ENCODE data around the gene SPPL2A. TPM values are rescaled to one million over a fixed set of nuclear protein-coding genes. Genes with fewer than 3 reads are reported as not detected.

SPPL2A gene
- polyA plus RNA-seq, 4 donors, result 78.5 to 110 (median 103) TPM

GRCh38 chr15:50774450-50774849, 8.9 kb upstream of the SPPL2A start:
- no peak for DNase-seq (ENCODE audit: low read depth in 4 of 4, low spot score in 2 of 4)

DNA sequence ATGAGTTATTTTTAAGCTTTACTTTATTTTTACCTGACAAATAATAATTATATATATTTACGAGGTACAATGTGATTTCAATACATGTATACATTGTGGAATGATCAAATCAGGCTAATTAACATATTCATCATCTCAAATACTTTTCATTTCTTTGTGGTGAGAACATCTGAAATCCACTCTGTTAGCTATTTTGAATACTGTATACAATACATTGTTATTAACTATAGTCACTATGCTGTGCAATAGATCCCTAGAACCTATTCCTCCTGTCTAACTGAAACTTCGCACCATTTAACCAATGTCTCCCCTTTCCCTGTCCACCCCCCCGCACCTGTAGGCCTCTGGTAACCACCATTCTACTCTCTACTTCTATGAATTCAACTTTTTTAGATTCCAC, 7.9 kb upstream of the SPPL2A start:
- DNase-seq (ENCODE audit: low read depth in 4 of 4, low spot score in 2 of 4), result no peak

- DNase-seq (ENCODE audit: low read depth in 4 of 4, low spot score in 2 of 4), result no peak
Observed at GRCh38 chr15:50767332-50767861, 1.9 kb upstream of the SPPL2A start.

GRCh38 chr15:50764461-50765194, 878 bp downstream of the SPPL2A start:
- peak in 3 of 4 donors; percentile 40 to 77 (median 57) for DNase-seq (ENCODE audit: low read depth in 4 of 4, low spot score in 2 of 4)

DNA sequence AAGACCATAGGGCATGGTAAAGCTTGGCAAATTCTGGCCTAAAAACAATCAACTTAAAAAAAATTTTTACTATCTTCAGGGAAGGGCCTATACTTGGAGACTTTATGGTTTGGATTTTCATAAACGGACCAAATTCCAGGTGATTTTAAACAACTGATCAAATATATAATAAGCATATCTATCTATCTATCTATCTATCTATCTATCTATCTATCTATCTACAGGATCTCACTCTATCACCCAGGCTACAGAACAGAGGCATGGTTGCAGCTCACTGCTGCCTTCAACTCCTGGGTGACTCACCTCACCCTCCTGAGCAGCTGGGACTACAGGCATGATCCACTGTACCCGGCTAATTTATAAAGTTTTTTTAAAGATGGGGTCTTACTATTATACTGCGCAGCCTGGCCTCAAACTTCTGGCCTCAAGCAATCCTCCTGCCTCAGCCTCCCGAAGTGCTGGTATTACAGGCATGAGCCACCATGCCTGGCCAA, 6.7 kb downstream of the SPPL2A start:
- DNase-seq (ENCODE audit: low read depth in 4 of 4, low spot score in 2 of 4), result no peak

DNA sequence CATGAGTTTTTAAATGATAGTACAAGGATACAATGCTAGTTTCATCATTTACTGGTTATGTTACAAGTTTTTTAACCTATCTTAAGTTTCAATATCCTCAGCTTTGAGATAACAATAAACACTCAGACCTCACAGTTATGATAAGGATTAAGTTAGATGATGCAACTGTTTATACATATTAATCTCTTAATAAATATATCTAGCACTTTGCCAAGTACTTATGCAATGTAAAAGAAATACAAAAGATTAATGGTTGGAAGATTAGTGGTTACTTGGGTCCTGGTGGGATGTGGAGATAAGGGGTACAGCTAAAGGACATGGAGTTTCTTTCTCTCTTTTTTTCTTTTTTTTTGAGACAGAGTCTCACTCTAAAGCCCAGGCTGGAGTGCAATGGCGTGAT, 12.0 kb downstream of the SPPL2A start:
- no peak for DNase-seq (ENCODE audit: low read depth in 4 of 4, low spot score in 2 of 4)

GRCh38 chr15:50751394-50751793, 14.1 kb downstream of the SPPL2A start:
- no peak for DNase-seq (ENCODE audit: low read depth in 4 of 4, low spot score in 2 of 4)

DNA sequence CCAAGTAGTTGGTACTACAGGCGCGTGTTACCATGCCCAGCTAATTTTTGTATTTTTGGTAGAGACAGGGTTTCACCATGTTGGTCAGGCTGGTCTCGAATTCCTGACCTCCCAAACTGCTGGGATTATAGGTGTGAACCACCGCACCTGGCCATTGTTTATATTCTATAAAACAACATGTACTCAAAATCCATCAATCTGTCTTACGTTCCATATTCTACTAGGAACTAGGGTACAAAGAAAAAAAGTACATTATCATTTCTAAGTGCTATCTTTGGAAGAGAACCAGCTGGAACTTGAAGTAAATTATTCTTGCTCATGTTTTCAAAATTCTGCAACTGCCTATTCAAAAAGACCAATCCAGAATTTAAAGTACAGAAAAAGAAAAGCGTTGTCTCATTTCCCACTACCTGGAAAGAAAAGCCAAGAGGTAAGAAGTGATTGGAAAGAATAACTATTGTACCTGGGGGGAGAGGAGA, 15.2 kb downstream of the SPPL2A start:
- no peak for DNase-seq (ENCODE audit: low read depth in 4 of 4, low spot score in 2 of 4)

DNA sequence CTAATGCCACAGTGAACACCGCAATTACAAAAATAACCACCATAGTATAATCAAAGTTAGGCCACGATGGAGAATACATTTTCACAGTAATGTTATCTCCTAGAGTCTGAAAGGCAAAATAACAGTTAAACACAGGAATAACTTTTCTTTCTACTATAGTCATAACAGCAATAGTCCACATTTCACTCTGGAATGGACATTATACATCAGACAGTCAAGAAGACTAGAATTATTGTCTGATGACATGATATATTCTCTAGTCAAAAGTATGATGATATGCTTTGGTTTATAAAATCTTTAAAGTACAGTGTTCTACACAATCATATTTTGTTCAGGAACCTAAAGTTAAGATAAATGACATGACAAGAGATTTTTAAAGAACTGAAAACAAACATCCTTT, 18.0 kb downstream of the SPPL2A start:
- no peak for DNase-seq (ENCODE audit: low read depth in 4 of 4, low spot score in 2 of 4)

- no peak for DNase-seq (ENCODE audit: low read depth in 4 of 4, low spot score in 2 of 4)
Observed at GRCh38 chr15:50744601-50745000, 20.9 kb downstream of the SPPL2A start.

DNA sequence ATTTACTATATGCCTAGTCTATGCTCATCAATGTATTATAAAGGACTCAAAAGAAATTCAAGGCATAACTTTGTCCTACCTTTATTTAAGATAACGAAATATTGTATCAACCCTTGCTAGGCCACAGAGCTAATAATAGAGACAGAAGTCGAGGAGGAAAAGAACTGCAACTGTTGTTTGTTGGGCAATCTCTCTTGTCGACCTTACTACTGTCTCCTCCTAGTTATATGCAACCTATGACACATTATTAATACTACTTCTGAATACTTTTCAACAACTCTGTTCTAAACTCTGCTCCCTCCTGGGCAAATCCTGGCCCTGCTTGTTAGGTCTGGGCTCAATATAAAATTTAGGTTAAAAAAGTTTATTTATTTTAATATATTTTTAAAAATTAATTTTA, 24.6 kb downstream of the SPPL2A start:
- DNase-seq (ENCODE audit: low read depth in 4 of 4, low spot score in 2 of 4), result no peak

- no peak for DNase-seq (ENCODE audit: low read depth in 4 of 4, low spot score in 2 of 4)
Observed at GRCh38 chr15:50736823-50737222, 28.7 kb downstream of the SPPL2A start.

- no peak for DNase-seq (ENCODE audit: low read depth in 4 of 4, low spot score in 2 of 4)
Observed at GRCh38 chr15:50735156-50735555, 30.4 kb downstream of the SPPL2A start.

DNA sequence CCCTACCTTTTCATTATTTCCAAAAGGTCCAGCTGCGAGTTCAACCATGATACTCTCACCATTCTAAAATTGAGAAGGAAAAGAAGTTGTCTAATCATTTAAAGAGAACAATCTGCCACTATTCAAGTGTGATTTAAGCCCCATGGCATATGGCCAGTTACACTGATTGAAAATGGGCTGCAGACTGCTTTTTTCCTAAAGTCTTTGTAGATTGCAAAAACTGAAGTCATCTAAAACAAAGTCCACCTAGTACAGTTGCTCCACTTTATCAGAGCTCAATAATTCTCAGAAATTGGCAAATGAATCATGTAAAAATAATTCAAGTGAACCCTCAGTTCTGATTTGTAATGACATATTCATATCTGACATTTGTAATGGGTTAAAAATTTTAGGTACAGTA, 39.2 kb downstream of the SPPL2A start:
- no peak for DNase-seq (ENCODE audit: low read depth in 4 of 4, low spot score in 2 of 4)

DNA sequence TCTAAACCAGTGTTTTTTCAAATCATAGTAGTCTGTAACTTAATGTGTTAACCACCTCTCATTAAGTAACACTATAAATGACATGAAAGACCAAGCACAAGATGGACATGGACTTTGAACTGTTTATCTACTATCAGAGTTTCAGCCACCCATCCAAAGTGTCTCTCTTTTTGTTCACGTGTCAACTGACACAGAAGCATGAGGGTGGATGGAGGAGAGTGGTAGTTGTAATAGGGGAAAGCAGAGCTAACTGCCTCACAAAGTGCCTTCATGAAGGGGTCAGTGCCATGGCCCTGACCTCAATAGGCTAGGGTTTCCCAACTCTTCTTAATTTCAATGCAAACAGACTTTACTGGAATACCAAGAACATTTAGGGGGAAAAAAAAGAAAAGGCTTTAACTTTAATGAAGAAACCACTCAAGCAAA, 46.8 kb downstream of the SPPL2A start:
- DNase-seq (ENCODE audit: low read depth in 4 of 4, low spot score in 2 of 4), result no peak

GRCh38 chr15:50712018-50712417, 53.5 kb downstream of the SPPL2A start:
- no peak for DNase-seq (ENCODE audit: low read depth in 4 of 4, low spot score in 2 of 4)

DNA sequence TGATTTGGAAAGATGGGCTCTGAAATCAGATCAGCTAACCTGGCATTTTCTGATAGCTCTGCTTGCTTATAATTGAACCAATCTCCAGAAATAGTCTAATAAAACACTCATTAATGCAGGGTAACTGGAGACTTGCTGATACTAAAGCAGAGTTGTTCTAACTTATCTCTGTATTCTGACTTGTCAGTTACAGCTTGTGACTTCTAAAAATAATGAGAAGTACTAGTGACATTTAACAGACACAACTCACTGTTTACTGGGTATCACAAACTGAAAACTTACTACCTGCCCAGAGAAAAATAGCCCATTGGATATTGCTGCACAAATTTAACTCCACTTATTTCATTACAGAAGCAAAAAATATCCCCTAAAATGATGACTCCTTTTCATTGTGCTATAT, 54.9 kb downstream of the SPPL2A start:
- no peak for DNase-seq (ENCODE audit: low read depth in 4 of 4, low spot score in 2 of 4)

DNA sequence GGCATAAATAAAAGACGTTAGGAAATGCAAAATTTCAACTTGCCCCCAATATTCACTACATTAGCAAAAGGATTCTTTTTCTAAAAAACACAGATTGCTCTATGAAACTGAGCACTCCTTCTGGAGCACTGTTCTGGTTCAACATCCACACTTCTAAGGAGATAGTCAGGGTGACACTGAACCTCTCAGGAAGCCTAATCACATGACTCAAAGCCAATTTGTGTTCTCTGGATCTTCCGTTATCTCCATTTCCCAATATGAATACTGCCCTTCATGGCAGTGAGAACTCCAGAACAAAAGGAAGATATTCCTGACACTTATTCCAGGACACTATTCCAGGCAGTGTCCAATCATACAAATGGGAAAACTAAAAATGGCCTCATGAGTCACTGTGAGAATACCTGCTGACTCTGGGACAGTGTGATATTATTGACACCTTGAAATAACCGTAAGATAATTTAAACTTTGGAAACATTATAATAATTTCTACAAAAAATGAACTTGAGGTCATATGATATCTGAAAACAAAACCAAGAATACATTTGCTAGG, 57.6 kb downstream of the SPPL2A start:
- DNase-seq (ENCODE audit: low read depth in 4 of 4, low spot score in 2 of 4), result no peak

GRCh38 chr15:50702762-50703334, 62.7 kb downstream of the SPPL2A start:
- DNase-seq (ENCODE audit: low read depth in 4 of 4, low spot score in 2 of 4), result no peak

DNA sequence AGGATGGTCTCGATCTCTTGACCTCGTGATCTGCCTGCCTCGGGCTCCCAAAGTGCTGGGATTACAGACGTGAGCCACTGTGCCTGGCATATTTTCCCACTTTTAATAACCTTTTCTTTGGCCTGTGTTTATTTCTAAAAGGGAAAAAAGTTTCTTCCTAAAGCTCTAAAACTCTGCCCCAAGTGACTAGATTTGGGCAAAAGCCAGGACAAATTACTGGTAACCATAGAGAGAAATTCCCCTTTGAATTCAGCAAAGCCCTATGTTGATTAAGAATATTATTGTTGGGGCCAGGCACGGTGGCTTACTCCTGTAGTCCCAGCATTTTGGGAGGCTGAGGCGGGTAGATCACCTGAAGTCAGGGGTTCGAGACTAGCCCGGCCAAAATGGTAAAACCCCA, 67.4 kb downstream of the SPPL2A start:
- DNase-seq (ENCODE audit: low read depth in 4 of 4, low spot score in 2 of 4), result no peak

DNA sequence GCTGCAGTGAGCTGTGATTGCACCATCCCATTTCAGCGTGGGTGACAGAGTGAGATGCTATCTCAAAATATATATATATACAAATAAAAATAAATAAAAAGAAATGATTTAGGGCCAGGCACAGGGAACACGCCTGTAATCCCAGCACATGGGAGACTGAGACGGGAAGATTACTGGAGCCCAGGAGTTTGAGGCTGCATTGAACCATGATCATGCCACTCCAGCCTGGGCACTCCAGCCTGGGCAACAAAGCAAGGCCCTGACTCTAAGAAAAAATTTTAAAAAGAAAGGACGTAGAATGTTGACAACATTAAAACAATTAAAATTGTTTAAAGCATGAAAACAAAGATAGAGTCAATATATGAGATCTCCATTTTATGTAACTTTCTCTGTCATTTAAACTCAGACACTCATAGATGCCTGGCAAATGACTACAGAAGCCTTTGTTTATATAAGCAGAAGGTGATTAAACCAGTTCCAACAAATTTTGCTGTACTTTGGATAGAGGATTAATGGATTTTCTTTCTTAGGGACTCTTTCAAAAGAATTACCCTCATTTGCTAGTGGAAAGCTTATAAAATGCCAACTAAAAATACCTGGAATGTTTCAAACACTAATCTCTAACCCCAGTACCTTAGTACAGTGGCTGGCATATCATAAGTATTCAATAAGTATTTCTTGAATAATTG, 68.3 kb downstream of the SPPL2A start:
- DNase-seq (ENCODE audit: low read depth in 4 of 4, low spot score in 2 of 4), result no peak
